CD4-positive, alpha-beta T cell treated with Interleukin-6 for 4 hours (primary cell): ENCODE data around the gene MUC15.

Experiments used
- DNase-seq: peaks from one replicate; pipeline ENCODE4 v3.0.0-alpha.2; 2020; ENCODE audit warnings: mixed read lengths

Gene MUC15

GRCh38 chr11:26572770-26573402 is 823 bp upstream of the MUC15 start:
- no peak for DNase-seq

DNA sequence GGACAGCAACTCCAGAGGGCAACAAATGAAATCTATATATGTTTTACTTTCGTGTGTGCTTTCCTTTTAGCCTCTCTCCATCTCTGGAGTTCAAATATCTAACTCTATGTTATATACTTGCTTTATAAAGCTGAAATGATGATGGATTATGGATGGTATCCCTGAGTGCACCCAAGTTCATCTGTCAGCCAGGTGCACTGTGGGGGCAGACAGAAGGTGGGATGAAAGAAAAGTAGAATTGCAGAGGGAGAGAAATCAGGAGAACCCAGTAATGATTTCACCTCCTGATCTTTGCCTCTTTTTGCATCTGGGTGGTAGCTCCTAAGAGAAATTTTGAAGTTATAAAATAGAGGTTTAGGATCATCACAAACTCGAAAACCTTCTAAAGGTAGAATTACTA is 2.4 kb downstream of the MUC15 start:
- DNase-seq = no peak

GRCh38 chr11:26558190-26558589 is 13.9 kb downstream of the MUC15 start:
- DNase-seq = no peak

DNA sequence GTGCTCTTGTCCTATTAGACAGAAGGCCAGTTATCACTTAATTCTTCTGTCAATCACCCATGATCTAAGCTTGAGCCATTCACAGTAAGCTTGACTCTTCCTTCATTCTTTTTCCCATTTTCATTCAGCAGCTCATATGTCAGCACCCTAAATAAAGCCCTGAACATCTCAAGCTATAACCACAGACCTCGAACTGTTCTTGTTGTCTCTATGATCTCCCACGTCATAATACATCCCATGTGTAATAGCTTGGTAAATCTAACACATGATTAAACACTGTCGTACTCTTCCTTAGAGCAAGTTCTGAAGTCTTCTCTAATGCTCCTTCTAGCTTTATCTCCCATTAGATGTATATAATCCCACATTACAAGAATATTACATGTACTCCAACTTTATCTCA is 14.4 kb downstream of the MUC15 start:
- no peak for DNase-seq

DNA sequence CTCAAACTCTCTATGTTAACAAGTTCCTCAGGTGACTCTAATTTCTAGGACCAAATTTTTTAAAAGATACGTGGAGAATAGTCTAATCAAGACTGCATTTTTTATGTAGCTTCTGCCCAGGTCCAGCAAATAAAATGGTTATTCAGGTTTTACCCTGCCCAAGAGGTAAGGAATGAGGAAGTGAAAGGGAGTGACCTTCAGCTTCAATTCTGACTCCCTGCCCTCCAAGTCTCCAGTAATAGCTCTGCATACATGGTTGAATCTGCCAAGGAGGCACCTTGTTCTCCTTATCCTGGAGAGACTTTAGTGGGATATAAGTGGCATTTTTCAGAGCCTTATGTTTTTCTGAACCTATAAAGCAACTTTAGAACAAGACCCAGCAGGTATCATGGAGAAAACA is 15.5 kb downstream of the MUC15 start:
- no peak for DNase-seq

DNA sequence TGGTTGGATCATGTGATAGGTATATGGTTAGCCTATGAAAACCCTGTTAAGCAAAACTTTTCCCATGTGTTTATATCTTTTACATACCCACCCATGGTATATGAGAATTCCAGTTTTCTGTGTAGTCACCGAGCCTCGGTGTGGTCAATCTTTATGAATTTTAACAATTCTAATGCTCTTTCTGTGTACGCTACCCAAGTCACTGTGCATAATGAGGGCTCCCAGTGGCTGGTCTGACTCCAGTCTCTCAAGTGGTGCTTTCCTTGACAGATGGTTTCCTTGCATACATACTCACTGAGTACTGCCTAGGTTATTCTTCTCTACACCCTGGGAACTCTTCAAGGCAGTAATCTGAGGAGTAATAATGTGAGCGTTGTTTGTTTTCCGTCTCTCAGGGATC is 17.6 kb downstream of the MUC15 start:
- no peak for DNase-seq

GRCh38 chr11:26553182-26553581 is 18.9 kb downstream of the MUC15 start:
- DNase-seq = no peak

DNA sequence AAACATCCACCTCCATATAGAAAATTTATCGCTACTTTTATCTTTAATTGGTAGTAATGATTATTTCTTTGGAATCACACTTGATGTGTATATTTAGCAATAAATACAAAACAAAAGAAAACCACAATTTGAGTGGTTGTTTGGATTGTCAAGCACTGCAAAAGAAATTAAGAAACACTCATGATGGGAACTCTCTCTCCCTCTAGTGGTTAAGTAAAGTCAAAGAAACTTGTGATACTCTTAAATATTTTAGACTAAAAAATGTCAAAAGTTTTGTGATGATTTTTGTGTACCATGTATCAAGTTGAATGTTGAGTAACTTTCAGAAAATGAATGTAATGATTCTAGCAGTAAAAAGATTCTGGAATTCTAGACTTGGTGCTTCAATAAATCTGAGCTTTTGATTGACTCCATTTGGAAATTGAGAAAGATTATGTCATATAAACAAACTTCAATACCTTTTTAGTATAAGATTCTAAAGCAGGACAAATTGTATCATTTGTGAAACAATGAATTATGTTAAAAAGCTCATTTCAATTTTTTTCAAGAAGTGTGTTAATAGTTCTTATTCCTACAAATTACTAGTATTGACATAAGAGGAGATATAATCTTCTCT is 20.8 kb downstream of the MUC15 start:
- DNase-seq = no peak

- no peak for DNase-seq
Observed at GRCh38 chr11:26550022-26550421, 22.0 kb downstream of the MUC15 start.

- DNase-seq = no peak
Observed at GRCh38 chr11:26549176-26549575, 22.9 kb downstream of the MUC15 start.

DNA sequence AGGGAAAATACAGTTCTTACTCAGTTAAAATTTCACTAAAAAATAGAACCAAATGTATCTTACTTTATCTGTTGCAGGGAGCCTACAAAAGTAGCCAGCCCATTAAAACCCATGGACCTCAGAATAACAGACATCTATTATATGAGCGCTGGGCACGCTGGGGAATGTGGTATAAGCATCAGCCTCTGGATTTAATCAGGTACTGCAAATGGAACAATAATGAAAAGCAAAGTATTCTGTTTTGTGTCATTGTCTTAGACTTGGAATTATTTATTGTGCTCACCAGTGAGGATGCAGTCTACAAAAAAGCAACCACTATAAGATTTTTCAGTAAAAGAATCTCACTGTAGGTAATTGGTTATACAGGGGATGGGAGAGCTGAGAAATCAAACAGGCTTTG is 30.2 kb downstream of the MUC15 start:
- no peak for DNase-seq

DNA sequence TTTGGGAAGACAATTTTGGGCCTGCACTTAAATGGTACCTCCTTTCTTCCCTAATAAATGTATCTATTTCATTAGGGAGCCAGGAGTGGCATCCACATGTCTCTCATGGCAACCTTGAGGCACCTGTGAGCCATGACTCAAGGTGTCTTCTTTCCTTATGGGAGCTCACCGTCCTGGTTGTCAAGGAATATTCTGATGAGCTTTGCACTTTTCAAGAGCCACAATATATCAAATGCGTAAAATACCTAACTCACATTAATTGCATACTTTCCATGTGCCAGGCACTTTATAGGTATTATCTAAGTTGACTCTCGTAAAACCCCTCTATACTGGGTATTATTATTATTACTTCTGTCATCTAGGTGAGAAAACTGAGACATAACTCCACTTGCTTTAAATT is 32.5 kb downstream of the MUC15 start:
- no peak for DNase-seq

- no peak for DNase-seq
Observed at GRCh38 chr11:26537341-26537740, 34.7 kb downstream of the MUC15 start.

GRCh38 chr11:26527685-26528084 is 44.4 kb downstream of the MUC15 start:
- no peak for DNase-seq

- DNase-seq = no peak
Observed at GRCh38 chr11:26522912-26523610, 49.0 kb downstream of the MUC15 start.

GRCh38 chr11:26519469-26519868 is 52.6 kb downstream of the MUC15 start:
- no peak for DNase-seq

DNA sequence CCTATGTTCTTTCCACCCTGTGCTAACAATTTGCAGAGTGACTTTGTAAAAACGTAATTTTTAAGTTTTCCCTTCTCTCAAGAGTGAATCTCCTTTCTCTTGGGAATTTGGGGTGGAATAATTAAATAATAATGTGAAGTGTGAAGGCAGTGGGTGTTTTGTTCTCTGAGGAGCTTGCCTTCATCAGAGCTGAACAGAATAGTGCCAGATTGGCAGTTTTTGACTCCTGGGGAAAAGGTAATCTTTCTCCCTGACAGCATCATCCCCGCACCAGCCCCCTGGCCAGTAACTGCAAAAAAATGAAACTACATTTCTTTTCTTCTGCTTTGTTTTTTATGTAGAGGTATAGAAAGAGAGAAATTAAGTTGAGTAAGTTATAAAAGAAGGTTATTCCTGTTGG is 59.9 kb downstream of the MUC15 start:
- no peak for DNase-seq

DNA sequence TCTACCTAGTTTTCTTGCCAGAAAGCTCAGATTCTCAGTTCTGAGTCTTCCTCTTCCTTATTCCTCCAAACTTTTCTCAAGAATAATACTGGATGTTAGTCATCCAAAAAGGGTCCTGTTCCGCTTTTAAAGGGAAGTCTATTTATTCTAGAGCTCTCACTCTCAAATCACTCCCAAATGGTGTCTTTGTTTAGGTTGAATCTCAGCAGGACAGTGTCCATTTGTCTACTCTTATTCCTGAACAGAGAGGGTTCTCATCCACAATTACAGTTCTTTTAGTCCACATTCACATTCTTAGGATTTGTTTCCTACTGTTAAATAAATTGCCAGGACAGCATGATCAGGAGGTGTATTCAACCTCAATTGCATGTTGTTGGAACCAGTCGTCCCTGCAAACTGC is 61.3 kb downstream of the MUC15 start:
- DNase-seq = no peak

DNA sequence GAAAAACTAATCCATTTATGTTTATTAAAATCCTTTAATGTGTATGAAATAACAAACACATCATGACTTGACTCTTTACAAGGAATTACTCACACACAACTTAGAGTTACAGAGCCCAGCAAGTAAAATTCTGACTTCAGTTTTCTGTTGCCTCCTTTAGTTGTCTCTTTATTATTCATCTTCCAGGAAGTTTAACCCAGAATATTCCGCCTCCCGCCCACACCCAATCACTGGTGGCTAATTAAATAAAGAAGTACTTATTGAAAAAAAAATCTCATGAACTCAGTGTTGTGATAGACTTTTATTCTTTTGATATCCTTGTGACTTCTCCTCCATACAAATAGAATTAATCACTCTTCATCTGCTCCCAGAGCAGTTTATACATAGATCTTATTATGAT is 61.9 kb downstream of the MUC15 start:
- no peak for DNase-seq
